Gastrocnemius medialis (tissue), 4 donors: ENCODE measurements around the gene GDF7.

Experiments used
- CTCF ChIP-seq, 5 experiments: fragments of 450-650 bp in 3 of 5; fragments of 200-600 bp in 2 of 5; sonication (generic) in 2 of 5; IDR thresholded peaks in 4 of 5; conservative IDR thresholded peaks in 1 of 5; 1 replicate in 4 of 5; 2 replicates in 1 of 5; pipeline ENCODE4 v1.5.1; 2016 to 2019; ENCODE audit warnings: antibody characterized with exemption in 5 of 5, mild to moderate bottlenecking in 3 of 5, moderate library complexity in 3 of 5
- POLR2A ChIP-seq, 2 donors: fragments of 450-650 bp; IDR thresholded peaks; one replicate each; pipeline ENCODE4 v1.6.1; 2017; ENCODE audit warnings: antibody characterized with exemption in 2 of 2, mild to moderate bottlenecking in 2 of 2, moderate library complexity in 2 of 2

GRCh38 chr2:20717641-20718040, 50.7 kb downstream of the GDF7 start:
- TF ChIP-seq CTCF (IDR thresholded peaks at IDR 0.05 in 4 of 5, conservative IDR thresholded peaks at IDR 0.05 in 1 of 5) = no peak
- no peak for TF ChIP-seq POLR2A (IDR thresholded peaks at IDR 0.05)
